IMR-90 (cell line): ENCODE data around the gene TPSAB1. TPM values are rescaled to one million over a fixed set of nuclear protein-coding genes. Genes with fewer than 3 reads are reported as not detected.

Experiments used
- ATAC-seq: fragments of 200-7000 bp; cut with Tn5 transposase; 2 replicates; pipeline ENCODE4 v1.9.1; 2020; ENCODE audit warnings: low read depth, mild to moderate bottlenecking, moderate library complexity
- BruUV-seq: library from RNA; stranded (reverse); fragments of 400-500 nt; replicated peaks from 2 replicates; lab custom pipeline; 2021; lab: Mats Ljungman, UMichigan
- CTCF ChIA-PET: fragments of 300-600 bp; formaldehyde crosslinking; extraction: SDS; loops from one replicate; lab custom pipeline; 2021; ENCODE audit warnings: antibody characterized with exemption; lab: Yijun Ruan, JAX
- POLR2A ChIA-PET: fragments of 300-600 bp; sonication (Branson Sonifier 250); formaldehyde crosslinking; loops from one replicate; lab custom pipeline; 2022; ENCODE audit warnings: antibody characterized with exemption; ENCODE audit not compliant: unreplicated experiment; lab: Charles Lee
- DNase-seq: peaks from one replicate; pipeline ENCODE4 v3.0.0; 2013
- H2AFZ ChIP-seq: replicated peaks from 2 replicates; pipeline ENCODE3; 2013; ENCODE audit warnings: low read length, mild to moderate bottlenecking; ENCODE audit not compliant: poor library complexity
- H2AK5ac ChIP-seq: 2 replicates; pipeline ENCODE4 v1.6.1; 2013; ENCODE audit warnings: low read depth, low read length, inconsistent platforms
- H2AK9ac ChIP-seq: replicated peaks from 2 replicates; pipeline ENCODE3; 2013; ENCODE audit warnings: mild to moderate bottlenecking, low read depth, low read length, moderate library complexity; ENCODE audit not compliant: poor library complexity
- H2BK120ac ChIP-seq: 2 replicates; pipeline ENCODE4 v1.6.1; 2013; ENCODE audit warnings: low read depth, low read length, inconsistent platforms
- H2BK15ac ChIP-seq: 3 replicates; pipeline ENCODE4 v1.6.1; 2013; ENCODE audit warnings: low read depth, low read length, inconsistent platforms
- H2BK20ac ChIP-seq: 2 replicates; pipeline ENCODE4 v1.6.1; 2013; ENCODE audit warnings: low read depth, mild to moderate bottlenecking, inconsistent platforms, low read length, moderate library complexity
- H2BK5ac ChIP-seq: 2 replicates; pipeline ENCODE4 v1.6.1; 2013; ENCODE audit warnings: mild to moderate bottlenecking, low read depth, low read length, inconsistent platforms; ENCODE audit not compliant: poor library complexity, severe bottlenecking
- H3K14ac ChIP-seq: replicated peaks from 2 replicates; pipeline ENCODE4 v1.6.1; 2013; ENCODE audit warnings: low read depth, low read length, inconsistent platforms
- H3K18ac ChIP-seq: 2 replicates; pipeline ENCODE4 v1.6.1; 2013; ENCODE audit warnings: low read depth, low read length, control low read depth
- H3K23ac ChIP-seq: 2 replicates; pipeline ENCODE4 v1.6.1; 2013; ENCODE audit warnings: low read depth, low read length, inconsistent platforms
- H3K27ac ChIP-seq: 2 replicates; pipeline ENCODE4 v1.5.1; 2013; ENCODE audit warnings: mild to moderate bottlenecking, control low read depth, low read length; ENCODE audit not compliant: insufficient read depth
- H3K27me3 ChIP-seq: 2 replicates; pipeline ENCODE4 v1.6.1; 2013; ENCODE audit warnings: low read length; ENCODE audit not compliant: control insufficient read depth, insufficient read depth
- H3K36me3 ChIP-seq: 2 replicates; pipeline ENCODE4 v1.6.1; 2013; ENCODE audit warnings: low read length, mixed read lengths; ENCODE audit not compliant: control insufficient read depth, insufficient read depth
- H3K4ac ChIP-seq: 2 replicates; pipeline ENCODE4 v1.6.1; 2013; ENCODE audit warnings: low read depth, low read length, inconsistent platforms
- H3K4me1 ChIP-seq: 2 replicates; pipeline ENCODE4 v1.6.1; 2013; ENCODE audit warnings: low read length, mixed read lengths; ENCODE audit not compliant: control insufficient read depth, insufficient read depth
- H3K4me2 ChIP-seq: 2 replicates; pipeline ENCODE4 v1.6.1; 2013; ENCODE audit warnings: low read depth, mild to moderate bottlenecking, control low read depth, low read length, moderate library complexity
- H3K4me3 ChIP-seq: 2 replicates; pipeline ENCODE4 v1.5.1; 2013; ENCODE audit warnings: low read depth, mild to moderate bottlenecking, control low read depth, low read length, moderate library complexity; ENCODE audit not compliant: insufficient read depth
- H3K56ac ChIP-seq: 2 replicates; pipeline ENCODE4 v1.6.1; 2013; ENCODE audit warnings: low read length, inconsistent platforms; ENCODE audit not compliant: insufficient read depth; ENCODE audit errors: extremely low read depth
- H3K79me1 ChIP-seq, 2 experiments: 2 replicates each; pipeline ENCODE4 v1.6.1; 2013; ENCODE audit warnings: low read length in 2 of 2, inconsistent platforms in 1 of 2, low read depth in 1 of 2
- H3K9ac ChIP-seq: 2 replicates; pipeline ENCODE4 v1.6.1; 2013; ENCODE audit warnings: low read depth, low read length, control low read depth
- H3K9me1 ChIP-seq: 2 replicates; pipeline ENCODE4 v1.6.1; 2013; ENCODE audit warnings: low read length, inconsistent platforms; ENCODE audit not compliant: insufficient read depth
- H3K9me3 ChIP-seq: 2 replicates; pipeline ENCODE4 v1.6.1; 2013; ENCODE audit warnings: low read length; ENCODE audit not compliant: control insufficient read depth, insufficient read depth
- H4K20me1 ChIP-seq: 2 replicates; pipeline ENCODE4 v1.6.1; 2013; ENCODE audit warnings: low read length, inconsistent platforms; ENCODE audit not compliant: insufficient read depth
- H4K5ac ChIP-seq: 2 replicates; pipeline ENCODE4 v1.6.1; 2013; ENCODE audit warnings: mild to moderate bottlenecking, low read depth, low read length, control low read depth
- H4K8ac ChIP-seq, 2 experiments: 2 replicates each; pipeline ENCODE4 v1.6.1; 2013; ENCODE audit warnings: low read depth in 2 of 2, low read length in 2 of 2, control low read depth in 1 of 2, inconsistent platforms in 1 of 2
- H4K91ac ChIP-seq: 2 replicates; pipeline ENCODE4 v1.6.1; 2013; ENCODE audit warnings: low read depth, low read length, inconsistent platforms; ENCODE audit not compliant: insufficient read depth
- BHLHE40 ChIP-seq: fragments of 150-350 bp; IDR thresholded peaks from 2 replicates; pipeline ENCODE4 v1.6.1; 2016; ENCODE audit warnings: mild to moderate bottlenecking, low read depth, low read length
- POLR2A ChIP-seq: IDR thresholded peaks from 2 replicates; pipeline ENCODE4 v1.6.1; 2012; ENCODE audit warnings: mild to moderate bottlenecking, low read depth, low read length
- RFX5 ChIP-seq: IDR thresholded peaks from 2 replicates; pipeline ENCODE4 v1.8.0; 2012; ENCODE audit warnings: low read depth, mild to moderate bottlenecking, low read length, moderate library complexity
- WGBS, 2 experiments: methylation state at CpG; one replicate each; pipeline versions ENCODE4 v1.1.5 to v1.1.7; 2013; ENCODE audit warnings: missing lambda C conversion rate in 2 of 2; ENCODE audit not compliant: insufficient read length in 1 of 2; ENCODE audit errors: extremely low coverage in 2 of 2; 5-methylcytosine and 5-hydroxymethylcytosine counted together
- dilution Hi-C: fragments of 300-500 bp; cut with HindIII; formaldehyde crosslinking; loops from one replicate; pipeline ENCODE4 v1.14.3; 2018; ENCODE audit warnings: low sequenced_read_pairs; ENCODE audit not compliant: unreplicated experiment
- in situ Hi-C: fragments of 300-500 bp; cut with MboI; formaldehyde crosslinking; loops from 3 replicates; pipeline ENCODE4 v1.14.3; 2019; ENCODE audit warnings: low sequenced_read_pairs, inconsistent platforms, mixed read lengths
- intact Hi-C: fragments of 100-400 bp; cut with micrococcal nuclease; formaldehyde crosslinking; loops from 2 replicates; pipeline ENCODE4 v1.10.0; 2022
- polyA plus RNA-seq, 3 experiments: library from polyadenylated mRNA; depleted of rRNA; stranded (reverse); fragments of >200 nt; gene quantifications; 2 replicates each; pipeline ENCODE4 v1.2.3, GENCODE V29; 2012; ENCODE audit warnings: low replicate concordance in 1 of 3
- total RNA-seq: library from RNA; depleted of rRNA; stranded (reverse); fragments of >200 nt; gene quantifications from 2 replicates; pipeline ENCODE4 v1.2.3, GENCODE V29; 2012

Gene TPSAB1
- total and polyA plus RNA-seq, 2 of the 4 experiments (the other 2 are of a cell fraction) = not detected

DNA sequence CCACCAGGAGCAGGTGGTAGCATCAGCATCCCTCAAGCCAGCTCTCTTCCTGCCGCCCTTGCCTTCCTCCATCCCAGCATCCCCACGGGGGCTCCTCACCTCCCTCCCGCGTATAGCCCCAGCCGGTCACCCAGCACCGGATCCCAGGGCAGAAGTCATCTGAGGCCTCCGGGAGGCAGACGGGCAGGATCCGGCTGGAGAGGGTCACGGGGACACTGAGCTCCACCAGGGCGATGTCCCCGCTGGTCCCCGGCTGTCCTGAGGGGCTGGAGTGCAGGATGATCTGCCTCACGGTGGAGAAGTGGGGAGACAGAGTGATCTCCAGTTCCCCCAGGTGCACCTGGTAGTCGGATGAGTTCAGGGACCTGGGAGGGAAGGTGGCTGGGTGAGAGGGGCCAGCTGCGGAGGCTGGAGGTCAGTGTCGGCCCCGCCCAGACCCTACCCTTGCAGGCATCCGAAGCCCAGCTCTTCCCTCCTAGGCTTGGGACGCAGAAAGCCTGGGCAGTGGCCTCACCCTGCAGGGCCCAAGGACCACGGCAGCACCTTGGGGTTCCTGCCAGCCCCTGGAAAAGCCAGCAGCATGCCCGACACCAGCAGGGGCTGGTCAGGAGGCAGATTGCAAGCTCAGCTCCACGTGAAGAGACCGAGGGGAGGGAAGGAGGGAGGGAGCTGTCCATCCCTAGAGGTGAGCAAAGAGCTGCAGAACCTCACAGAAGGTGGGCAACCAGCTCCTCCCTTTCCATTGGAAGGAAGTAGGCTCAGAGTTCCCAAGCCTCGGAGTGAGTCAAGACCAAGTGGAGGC lies 17.8 kb upstream of the TPSAB1 start (continued):
- no peak for TF ChIP-seq BHLHE40

DNA sequence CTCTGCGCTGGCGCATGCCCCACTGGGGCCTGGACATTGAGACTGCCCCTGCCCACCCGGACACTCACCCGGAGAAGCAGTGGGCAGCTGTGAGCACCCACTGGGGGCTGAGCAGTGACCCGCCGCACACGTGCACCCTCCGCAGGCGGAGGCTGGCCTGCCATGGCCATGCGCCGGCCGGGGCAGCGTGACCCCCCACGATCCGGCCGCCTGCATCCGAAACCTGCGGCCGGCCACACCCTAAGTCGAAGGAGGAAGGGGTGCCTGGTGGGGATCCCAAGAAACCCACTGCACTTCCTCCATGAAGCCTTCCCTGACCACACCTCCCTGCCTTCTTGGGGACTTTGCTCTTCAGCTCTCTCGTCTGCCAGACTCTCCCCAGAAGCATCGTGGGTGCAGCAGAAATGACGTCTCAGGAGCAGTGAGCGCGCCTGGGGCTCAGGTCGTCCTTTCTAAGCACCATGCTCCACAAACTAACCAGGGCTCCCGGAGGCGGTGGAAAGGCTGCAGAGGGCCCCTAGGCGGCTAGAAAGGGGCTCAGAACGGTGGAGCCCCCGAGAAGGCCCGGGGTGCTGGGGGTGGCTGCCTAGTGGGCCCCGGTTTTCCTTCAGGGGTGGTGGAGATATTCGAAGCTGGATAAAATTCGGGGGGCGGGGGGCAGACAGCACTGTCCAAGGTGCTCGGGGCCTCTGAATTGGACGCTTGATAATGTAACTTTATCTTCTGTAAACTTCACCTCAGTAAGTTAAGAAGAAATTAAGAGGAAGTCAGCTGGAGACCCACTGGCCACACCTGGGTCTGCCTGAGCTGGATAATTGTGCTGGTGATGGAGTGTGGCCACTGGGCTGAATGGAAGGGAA lies 16.9 kb upstream of the TPSAB1 start:
- Histone ChIP-seq H3K23ac (no peak overlapping the region), H4K5ac (no peak overlapping the region), H3K4me3 (no peak overlapping the region), H3K4me1 (no peaks in the 10 kb centered on the region), H3K4me2 (no peak overlapping the region), H2BK15ac (no peak overlapping the region), H2BK120ac (no peak overlapping the region), H2BK20ac (no peak overlapping the region), H2AK9ac (no peak overlapping the region), H4K20me1 (no peaks in the 10 kb centered on the region), H2AFZ (no peak overlapping the region), H3K27ac (no peak overlapping the region), H3K9me1 (no peaks in the 10 kb centered on the region), H3K9ac (no peak overlapping the region), H3K18ac (no peak overlapping the region), H3K27me3 (no peaks in the 10 kb centered on the region; the same call in 1 of the 2 replicates), H4K91ac (no peak overlapping the region), H3K56ac (no peak overlapping the region), H3K14ac (no peak overlapping the region), H2AK5ac (no peak overlapping the region), H3K79me1 (no peaks in the 10 kb centered on the region), H3K4ac (no peak overlapping the region), H3K36me3 (no peaks in the 10 kb centered on the region), H2BK5ac (no peak overlapping the region), H4K8ac (no peak overlapping the region), H3K9me3 (no peaks in the 10 kb centered on the region)
- dilution Hi-C loops = no loop called here
- no TSS peak for BruUV-seq
- ChIA-PET POLR2A (no interaction called here), CTCF (no interaction called here)
- 93% methylated on average over 18 of the region's 38 CpGs; no CpG with 5 or more reads in 1 of the 2 experiments for WGBS, 2 experiments
- no peak for ATAC-seq
- intact Hi-C loops = no loop called here
- in situ Hi-C loops = loop anchor here (25.0 kb wide), 1 partner anchor 411 kb away; the partner anchor contains the start of gene GNG13
- no peak for DNase-seq
- TF ChIP-seq BHLHE40 (no peak), RFX5 (no peak), POLR2A (no peak)
